H1 (cell line): ENCODE results near the gene QDPR. TPM values are rescaled to one million over a fixed set of nuclear protein-coding genes. Genes with fewer than 3 reads are reported as not detected.

Source experiments
- CTBP2 ChIP-seq: IDR thresholded peaks from 2 replicates; pipeline ENCODE4 v1.7.0; 2011; ENCODE audit warnings: borderline replicate concordance, mild to moderate bottlenecking, moderate library complexity, mixed read lengths, low read length; ENCODE audit not compliant: insufficient read depth, insufficient read length
- JUND ChIP-seq: IDR thresholded peaks from 2 replicates; pipeline ENCODE4 v1.6.1; 2011; ENCODE audit warnings: mild to moderate bottlenecking, improper control_type of control experiment, low read length
- SAP30 ChIP-seq: fragments of 300-600 bp; sonication (generic); IDR thresholded peaks from 2 replicates; pipeline ENCODE4 v1.7.1; 2012; ENCODE audit warnings: low read length, moderate library complexity, mild to moderate bottlenecking, inconsistent platforms; ENCODE audit not compliant: insufficient read depth, insufficient replicate concordance
- polyA plus RNA-seq, 7 experiments: library from polyadenylated mRNA; depleted of rRNA in 3 of 7; stranded (reverse) in 5 of 7; unstranded in 2 of 7; fragments of >200 nt in 5 of 7; fragments of 200-250 nt in 2 of 7; gene quantifications; 1 replicate in 5 of 7; 2 replicates in 1 of 7; 4 replicates in 1 of 7; pipeline versions ENCODE4 v1.2.1 to v1.2.3, GENCODE V29; 2011 to 2013; ENCODE audit warnings: missing spikeins in 2 of 7, mixed read lengths in 2 of 7
- total RNA-seq: library from RNA; stranded (reverse); fragmentation: NEBNext Ultra II Directional; extraction: Animal tissue kit (Norgen Biotek cat#: 25700); gene quantifications from 2 replicates; pipeline ENCODE4 v1.2.1, GENCODE V29; 2021

QDPR gene
- total and polyA plus RNA-seq, 2 of the 8 experiments (the other 6 are each of a cell fraction or from before 2014, with no cell fraction given): 33.6 to 35.9 TPM

DNA sequence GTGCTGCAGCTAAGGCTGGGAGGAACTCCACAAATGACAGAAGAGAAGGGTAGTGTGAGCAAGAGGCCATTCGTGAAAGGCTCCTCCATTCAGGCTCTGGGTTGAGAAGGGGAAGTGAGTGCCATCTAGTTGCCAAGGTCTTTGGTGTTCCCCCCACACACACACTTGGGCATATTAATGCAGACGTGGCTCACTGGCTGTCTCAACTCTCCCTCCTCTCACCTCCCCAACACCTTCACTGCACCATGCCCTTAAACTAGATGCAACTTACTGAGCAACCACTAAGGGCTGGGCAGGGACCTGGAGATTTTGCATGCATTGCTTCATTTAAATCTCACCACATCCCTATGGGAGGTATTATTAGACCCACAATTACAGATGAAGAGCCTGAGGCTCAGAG lies 11.8 kb upstream of the QDPR start (continued):
- TF ChIP-seq JUND (no peak), CTBP2 (no peak), SAP30 (no peak)
- TF ChIP-seq, all 59 proteins: peak for 0
